ENCODE data around the gene ORAI3. TPM values are rescaled to one million over a fixed set of nuclear protein-coding genes. Genes with fewer than 3 reads are reported as not detected.

ORAI3 gene
- polyA plus RNA-seq, 1 donor, result 9.9 TPM

Other genes with a start within 250 kb of the ORAI3 start
- 25.0 TPM for gene SRCAP, start 249.9 kb upstream of the ORAI3 start, polyA plus RNA-seq (ENCODE audit: insufficient read length)
- 12.7 TPM for gene PHKG2, start 200.6 kb upstream of the ORAI3 start, polyA plus RNA-seq (ENCODE audit: insufficient read length)
- 1.3 TPM for gene CFAP119, start 187.0 kb upstream of the ORAI3 start, polyA plus RNA-seq (ENCODE audit: insufficient read length)
- gene RNF40, start 186.7 kb upstream of the ORAI3 start, polyA plus RNA-seq (ENCODE audit: insufficient read length), result 40.2 TPM
- gene ZNF629, start 161.9 kb upstream of the ORAI3 start, polyA plus RNA-seq (ENCODE audit: insufficient read length), result 12.3 TPM
- 29.0 TPM for gene BCL7C, start 55.0 kb upstream of the ORAI3 start, polyA plus RNA-seq (ENCODE audit: insufficient read length)
- 12.8 TPM for gene CTF1, start 52.5 kb upstream of the ORAI3 start, polyA plus RNA-seq (ENCODE audit: insufficient read length)
- 10.9 TPM for gene FBXL19, start 25.5 kb upstream of the ORAI3 start, polyA plus RNA-seq (ENCODE audit: insufficient read length)
- gene SETD1A, start 8.7 kb downstream of the ORAI3 start, polyA plus RNA-seq (ENCODE audit: insufficient read length), result 11.9 TPM
- gene HSD3B7, start 36.1 kb downstream of the ORAI3 start, polyA plus RNA-seq (ENCODE audit: insufficient read length), result 8.9 TPM
- gene STX1B, start 61.6 kb downstream of the ORAI3 start, polyA plus RNA-seq (ENCODE audit: insufficient read length), result 1.9 TPM
- gene STX4, start 84.5 kb downstream of the ORAI3 start, polyA plus RNA-seq (ENCODE audit: insufficient read length), result 43.0 TPM
- gene ZNF668, start 125.2 kb downstream of the ORAI3 start, polyA plus RNA-seq (ENCODE audit: insufficient read length), result 8.7 TPM
- gene ZNF646, start 125.4 kb downstream of the ORAI3 start, polyA plus RNA-seq (ENCODE audit: insufficient read length), result 10.0 TPM
- gene PRSS53, start 139.9 kb downstream of the ORAI3 start, polyA plus RNA-seq (ENCODE audit: insufficient read length), result 4.9 TPM
- gene VKORC1, start 145.7 kb downstream of the ORAI3 start, polyA plus RNA-seq (ENCODE audit: insufficient read length), result 61.3 TPM
- 25.2 TPM for gene BCKDK, start 159.3 kb downstream of the ORAI3 start, polyA plus RNA-seq (ENCODE audit: insufficient read length)
- 54.9 TPM for gene KAT8, start 168.6 kb downstream of the ORAI3 start, polyA plus RNA-seq (ENCODE audit: insufficient read length)
- gene PRSS8, start 186.7 kb downstream of the ORAI3 start, polyA plus RNA-seq (ENCODE audit: insufficient read length), result 0.09 TPM
- gene PRSS36, start 201.0 kb downstream of the ORAI3 start, polyA plus RNA-seq (ENCODE audit: insufficient read length), result 1.0 TPM
- 351 TPM for gene FUS, start 231.1 kb downstream of the ORAI3 start, polyA plus RNA-seq (ENCODE audit: insufficient read length)

All from forelimb muscle (tissue), 1 donor.